HEK293T (cell line): ENCODE measurements around the gene CUX1.

ENCODE experiments used
- CTCF ChIA-PET: fragments of 350-600 bp; formaldehyde crosslinking; extraction: SDS; loops from one replicate; lab custom pipeline; 2021; ENCODE audit warnings: antibody characterized with exemption, inconsistent platforms; lab: Yijun Ruan, JAX
- POLR2A ChIA-PET: fragments of 350-600 bp; formaldehyde crosslinking; extraction: SDS; loops from one replicate; lab custom pipeline; 2020; ENCODE audit warnings: antibody characterized with exemption, inconsistent platforms; lab: Yijun Ruan, JAX
- DNase-seq: peaks from one replicate; pipeline ENCODE4 v3.0.0; 2012; ENCODE audit warnings: mixed read lengths; ENCODE audit errors: extremely low spot score
- ARNT ChIP-seq: fragments of 450-650 bp; IDR thresholded peaks from 2 replicates; pipeline ENCODE4 v1.6.1; 2017; ENCODE audit warnings: mild to moderate bottlenecking
- BHLHE40 ChIP-seq: fragments of 450-650 bp; IDR thresholded peaks from 2 replicates; pipeline ENCODE4 v1.6.1; 2016; ENCODE audit warnings: mild to moderate bottlenecking, moderate library complexity, borderline replicate concordance
- CTBP1 ChIP-seq: fragments of 450-650 bp; IDR thresholded peaks from 2 replicates; pipeline ENCODE4 v1.6.1; 2016; ENCODE audit warnings: borderline replicate concordance
- ELF4 ChIP-seq: fragments of 450-650 bp; IDR thresholded peaks from 2 replicates; pipeline ENCODE4 v1.6.1; 2017; ENCODE audit warnings: antibody characterized with exemption
- FOXA1 ChIP-seq: fragments of 450-650 bp; IDR thresholded peaks from 2 replicates; pipeline ENCODE4 v1.6.1; 2016; ENCODE audit warnings: mild to moderate bottlenecking
- FOXK2 ChIP-seq: fragments of 450-650 bp; IDR thresholded peaks from 2 replicates; pipeline ENCODE4 v1.6.1; 2016; ENCODE audit warnings: mild to moderate bottlenecking
- FOXM1 ChIP-seq: fragments of 450-650 bp; IDR thresholded peaks from 2 replicates; pipeline ENCODE4 v1.6.1; 2017; ENCODE audit warnings: mild to moderate bottlenecking, borderline replicate concordance
- HDGF ChIP-seq: fragments of 450-650 bp; IDR thresholded peaks from 2 replicates; pipeline ENCODE4 v1.6.1; 2017; ENCODE audit warnings: antibody characterized with exemption, borderline replicate concordance
- L3MBTL2 ChIP-seq: fragments of 450-650 bp; conservative IDR thresholded peaks from 2 replicates; pipeline ENCODE4 v1.6.1; 2016; ENCODE audit warnings: mild to moderate bottlenecking
- LEF1 ChIP-seq: fragments of 450-650 bp; IDR thresholded peaks from 2 replicates; pipeline ENCODE4 v1.6.1; 2017; ENCODE audit warnings: mild to moderate bottlenecking, borderline replicate concordance
- NFRKB ChIP-seq: fragments of 450-650 bp; IDR thresholded peaks from 2 replicates; pipeline ENCODE4 v1.6.1; 2016; ENCODE audit warnings: mild to moderate bottlenecking, moderate library complexity
- PKNOX1 ChIP-seq: fragments of 450-650 bp; IDR thresholded peaks from 2 replicates; pipeline ENCODE4 v1.6.1; 2016
- SP1 ChIP-seq: fragments of 450-650 bp; IDR thresholded peaks from 2 replicates; pipeline ENCODE4 v1.6.1; 2017
- SUZ12 ChIP-seq: fragments of 450-650 bp; IDR thresholded peaks from 2 replicates; pipeline ENCODE4 v1.6.1; 2016; ENCODE audit warnings: mild to moderate bottlenecking
- TARDBP ChIP-seq: fragments of 450-650 bp; IDR thresholded peaks from 2 replicates; pipeline ENCODE4 v1.6.1; 2016
- ZNF384 ChIP-seq: fragments of 450-650 bp; IDR thresholded peaks from 2 replicates; pipeline ENCODE4 v1.6.1; 2016

Gene CUX1

GRCh38 chr7:101896941-101897340 lies 79.5 kb downstream of the CUX1 start:
- CTCF ChIA-PET = interaction anchor here (0.7 kb wide), 1 partner anchor 55 kb away, joined by 3 read pairs; no protein-coding TSS in a partner anchor

GRCh38 chr7:101898106-101898505 lies 80.7 kb downstream of the CUX1 start:
- no peak for TF ChIP-seq SUZ12
- TF ChIP-seq NFRKB = no peak
- TF ChIP-seq ZNF384 = no peak
- TF ChIP-seq FOXK2 = no peak
- no peak for TF ChIP-seq FOXA1
- no peak for TF ChIP-seq HDGF
- TF ChIP-seq TARDBP = no peak
- TF ChIP-seq PKNOX1 = no peak
- no peak for TF ChIP-seq ARNT
- TF ChIP-seq L3MBTL2 = no peak
- no peak for TF ChIP-seq BHLHE40
- no peak for TF ChIP-seq CTBP1
- no peak for TF ChIP-seq FOXM1
- TF ChIP-seq SP1 = no peak
- no peak for TF ChIP-seq ELF4
- TF ChIP-seq LEF1 = no peak
- ChIA-PET POLR2A (no interaction called here), CTCF (no interaction called here)
- no peak for DNase-seq

More at GRCh38 chr7:101896941-101897340, 79.5 kb downstream of the CUX1 start:
- TF ChIP-seq BHLHE40 (no peak), ARNT (no peak), ELF4 (no peak), SUZ12 (no peak), SP1 (no peak), FOXK2 (no peak), FOXM1 (no peak), PKNOX1 (no peak), L3MBTL2 (no peak), FOXA1 (no peak), LEF1 (no peak), TARDBP (no peak), ZNF384 (no peak), CTBP1 (no peak), HDGF (no peak), NFRKB (no peak)
- POLR2A ChIA-PET = no interaction called here
- DNase-seq = no peak

- CTCF ChIA-PET = no interaction called here
- DNase-seq = no peak
- POLR2A ChIA-PET = no interaction called here
- no peak for TF ChIP-seq PKNOX1
- no peak for TF ChIP-seq FOXM1
These were observed 82.2 kb downstream of the CUX1 start for GRCh38 chr7:101899616-101900015.

- TF ChIP-seq LEF1 = no peak
- no peak for TF ChIP-seq ZNF384
- no peak for TF ChIP-seq SUZ12
- TF ChIP-seq PKNOX1 = no peak
- no peak for TF ChIP-seq ELF4
- no peak for TF ChIP-seq ARNT
- no peak for TF ChIP-seq TARDBP
- no peak for TF ChIP-seq HDGF
- TF ChIP-seq SP1 = no peak
- TF ChIP-seq NFRKB = no peak
- DNase-seq = no peak
- ChIA-PET CTCF (no interaction called here), POLR2A (no interaction called here)
These were observed 82.7 kb downstream of the CUX1 start for GRCh38 chr7:101900103-101900502.

- no peak for DNase-seq
- TF ChIP-seq ELF4 = no peak
- TF ChIP-seq L3MBTL2 = no peak
- TF ChIP-seq FOXM1 = no peak
- no peak for TF ChIP-seq CTBP1
- TF ChIP-seq TARDBP = no peak
- no peak for TF ChIP-seq ARNT
- no peak for TF ChIP-seq PKNOX1
- TF ChIP-seq FOXK2 = no peak
- no peak for TF ChIP-seq BHLHE40
- TF ChIP-seq HDGF = no peak
- TF ChIP-seq FOXA1 = no peak
- TF ChIP-seq ZNF384 = no peak
- no peak for TF ChIP-seq LEF1
- TF ChIP-seq NFRKB = no peak
- no peak for TF ChIP-seq SP1
- ChIA-PET CTCF (interaction anchor here (0.6 kb wide), 2 partner anchors 46 to 373 kb away, joined by 3 to 10 read pairs; no protein-coding TSS in a partner anchor), POLR2A (no interaction called here)
These were observed 84.5 kb downstream of the CUX1 start for GRCh38 chr7:101901661-101902491.
